Prostate gland (tissue), 2 donors: ENCODE data around the gene KLHL29. TPM values are rescaled to one million over a fixed set of nuclear protein-coding genes. Genes with fewer than 3 reads are reported as not detected.

ENCODE experiments used
- DNase-seq: peaks from one replicate; pipeline ENCODE4 v3.0.0-alpha.2; 2019; ENCODE audit warnings: low spot score
- H3K27ac ChIP-seq, 2 donors: fragments of 200-600 bp; sonication (generic); 2 replicates each; pipeline ENCODE4 v1.5.1; 2017 to 2019
- H3K27me3 ChIP-seq: fragments of 200-600 bp; sonication (generic); replicated peaks from 2 replicates; pipeline ENCODE4 v1.5.1; 2019; ENCODE audit not compliant: insufficient read depth
- H3K36me3 ChIP-seq, 2 donors: fragments of 200-600 bp; sonication (generic); 1 replicate in 1 of 2; 2 replicates in 1 of 2; pipeline versions ENCODE4 v1.5.1 to v1.8.1; 2017 to 2019
- H3K4me1 ChIP-seq: fragments of 200-600 bp; sonication (generic); replicated peaks from 2 replicates; pipeline ENCODE4 v1.5.1; 2019
- H3K4me3 ChIP-seq, 2 donors: fragments of 200-600 bp; sonication (generic); 2 replicates each; pipeline ENCODE4 v1.5.1; 2017 to 2019
- H3K9me3 ChIP-seq: fragments of 200-600 bp; sonication (generic); 2 replicates; pipeline ENCODE4 v1.5.1; 2017
- POLR2A ChIP-seq: fragments of 450-650 bp; IDR thresholded peaks from one replicate; pipeline ENCODE4 v1.6.1; 2016; ENCODE audit warnings: antibody characterized with exemption, mild to moderate bottlenecking
- POLR2AphosphoS5 ChIP-seq: sonication (generic); formaldehyde crosslinking; IDR thresholded peaks from one replicate; pipeline ENCODE4 v1.6.1; 2017; ENCODE audit warnings: antibody characterized with exemption
- WGBS: methylation state at CpG from one replicate; pipeline ENCODE4 v1.1.5; 2018; 5-methylcytosine and 5-hydroxymethylcytosine counted together
- intact Hi-C: fragments of 100-400 bp; cut with DNase I; formaldehyde crosslinking; loops from one replicate; pipeline ENCODE4 v1.14.2; 2022
- total RNA-seq, 2 donors: library from RNA; depleted of rRNA; stranded (reverse); fragments of >200 nt; gene quantifications; one replicate each; pipeline ENCODE4 v1.1.0, GENCODE V29; 2016
- TF ChIP-seq, protein P1 (sequence below), 4 experiments: fragments of 200-600 bp in 2 of 4; fragments of 450-650 bp in 2 of 4; sonication (generic) in 2 of 4; IDR thresholded peaks; 1 replicate in 3 of 4; 2 replicates in 1 of 4; pipeline ENCODE4 v1.5.1; 2016 to 2019; ENCODE audit warnings: antibody characterized with exemption in 4 of 4, mild to moderate bottlenecking in 2 of 4, moderate library complexity in 2 of 4

Gene KLHL29
- total RNA-seq, 2 donors from 2014 or later: 23.3 to 24.8 TPM

DNA sequence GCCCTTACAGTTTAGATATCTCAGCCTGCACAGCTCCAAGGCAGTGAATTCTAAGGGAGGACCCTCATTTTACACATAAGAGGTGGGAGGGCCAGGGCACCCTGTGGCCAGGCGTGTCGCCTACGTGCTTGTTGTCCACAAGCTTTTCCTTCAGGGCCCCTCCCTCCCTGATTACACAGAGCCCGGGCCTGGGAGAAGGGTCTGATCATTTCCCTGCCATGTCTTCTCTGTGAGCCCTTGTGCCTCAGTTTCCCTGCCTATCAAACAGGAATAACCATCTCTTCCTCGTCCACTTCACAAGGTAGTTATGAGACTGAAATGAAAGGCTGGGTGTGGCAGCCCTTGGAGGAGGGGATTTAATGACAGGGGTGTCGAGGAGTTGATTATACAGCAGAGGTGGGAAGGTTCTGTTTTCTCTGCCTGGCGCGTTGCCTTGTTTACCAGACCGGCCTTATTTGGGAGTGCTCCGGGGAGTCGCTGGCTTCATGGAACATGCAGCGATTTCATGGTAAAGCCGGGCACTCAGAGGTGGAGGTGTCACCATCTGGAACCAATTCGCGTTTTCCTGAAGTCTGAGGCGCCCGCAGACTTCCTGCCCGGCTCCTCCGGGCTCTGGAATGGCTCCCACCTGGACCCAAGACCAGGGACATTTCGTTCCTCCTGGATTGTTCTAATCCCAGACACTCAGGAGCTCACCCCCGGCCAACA is 208.9 kb downstream of the KLHL29 start:
- WGBS: 24% methylated on average over 21 of the region's 21 CpGs
- H3K27me3 ChIP-seq: no peaks in the 10 kb centered on the region
- TF ChIP-seq, protein P1, sequence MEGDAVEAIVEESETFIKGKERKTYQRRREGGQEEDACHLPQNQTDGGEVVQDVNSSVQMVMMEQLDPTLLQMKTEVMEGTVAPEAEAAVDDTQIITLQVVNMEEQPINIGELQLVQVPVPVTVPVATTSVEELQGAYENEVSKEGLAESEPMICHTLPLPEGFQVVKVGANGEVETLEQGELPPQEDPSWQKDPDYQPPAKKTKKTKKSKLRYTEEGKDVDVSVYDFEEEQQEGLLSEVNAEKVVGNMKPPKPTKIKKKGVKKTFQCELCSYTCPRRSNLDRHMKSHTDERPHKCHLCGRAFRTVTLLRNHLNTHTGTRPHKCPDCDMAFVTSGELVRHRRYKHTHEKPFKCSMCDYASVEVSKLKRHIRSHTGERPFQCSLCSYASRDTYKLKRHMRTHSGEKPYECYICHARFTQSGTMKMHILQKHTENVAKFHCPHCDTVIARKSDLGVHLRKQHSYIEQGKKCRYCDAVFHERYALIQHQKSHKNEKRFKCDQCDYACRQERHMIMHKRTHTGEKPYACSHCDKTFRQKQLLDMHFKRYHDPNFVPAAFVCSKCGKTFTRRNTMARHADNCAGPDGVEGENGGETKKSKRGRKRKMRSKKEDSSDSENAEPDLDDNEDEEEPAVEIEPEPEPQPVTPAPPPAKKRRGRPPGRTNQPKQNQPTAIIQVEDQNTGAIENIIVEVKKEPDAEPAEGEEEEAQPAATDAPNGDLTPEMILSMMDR (IDR thresholded peaks at IDR 0.05): no peak
- TF ChIP-seq POLR2AphosphoS5: peak; percentile 52
- H3K4me3 ChIP-seq: no peak overlapping the region
- intact Hi-C loops: no loop called here
- H3K27ac ChIP-seq: peak overlapping the region; percentile 76 to 77
- H3K9me3 ChIP-seq: no peaks in the 10 kb centered on the region
- peaks cover 10% of the 10 kb centered on the region for H3K4me1 ChIP-seq
- peak; percentile 32 for DNase-seq
- H3K36me3 ChIP-seq: no peaks in the 10 kb centered on the region

DNA sequence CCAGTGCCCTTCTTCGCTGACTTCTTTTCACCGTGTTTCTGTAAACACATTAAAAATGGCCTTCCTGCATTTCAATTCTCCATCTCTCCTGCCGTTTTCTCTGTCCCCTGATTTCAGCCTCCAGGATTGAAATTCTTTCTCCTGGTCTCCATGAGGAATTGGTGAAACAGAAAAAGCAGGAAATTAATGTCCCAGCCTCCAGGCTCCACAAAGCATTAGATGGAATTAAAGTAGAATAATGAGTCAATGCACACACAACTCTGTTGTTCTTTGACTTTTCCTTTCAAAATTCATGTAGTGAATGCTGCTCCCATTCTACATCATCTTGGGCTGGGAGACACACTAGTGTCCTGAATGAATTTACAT is 209.5 kb downstream of the KLHL29 start:
- H3K9me3 ChIP-seq: no peaks in the 10 kb centered on the region
- no peaks in the 10 kb centered on the region for H3K27me3 ChIP-seq
- H3K4me1 ChIP-seq: peaks cover 10% of the 10 kb centered on the region
- no peak for TF ChIP-seq POLR2A
- TF ChIP-seq, protein P1 (IDR thresholded peaks at IDR 0.05): no peak
- TF ChIP-seq POLR2AphosphoS5: no peak
- 10% methylated on average over 3 of the region's 3 CpGs for WGBS
- intact Hi-C loops: no loop called here
- H3K27ac ChIP-seq: peak overlapping the region; percentile 76 to 77
- H3K4me3 ChIP-seq: no peak overlapping the region
- H3K36me3 ChIP-seq: no peaks in the 10 kb centered on the region
- DNase-seq: no peak

DNA sequence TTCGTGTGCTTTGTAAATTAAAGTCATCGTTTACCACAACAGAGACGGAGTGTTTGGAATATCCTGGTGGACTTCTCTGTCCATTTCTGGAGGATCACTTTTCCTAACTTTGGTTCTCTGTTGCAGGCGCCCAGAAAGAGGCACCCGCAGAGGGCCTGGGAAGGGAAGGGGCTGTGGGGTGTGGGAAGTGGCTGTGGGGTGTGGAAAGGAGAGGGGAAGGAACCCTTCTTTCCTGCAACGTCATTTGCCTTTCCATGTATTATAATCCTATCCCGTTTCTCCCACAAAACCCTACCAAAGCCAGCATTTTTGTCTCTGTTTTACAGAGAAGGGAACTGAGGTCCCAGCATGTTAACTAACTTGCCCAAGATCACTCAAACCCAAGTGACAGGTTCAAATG is 210.0 kb downstream of the KLHL29 start:
- TF ChIP-seq POLR2A: no peak
- no peak for TF ChIP-seq POLR2AphosphoS5
- TF ChIP-seq, protein P1 (IDR thresholded peaks at IDR 0.05): no peak
- peaks cover 10% of the 10 kb centered on the region for H3K4me1 ChIP-seq
- H3K27ac ChIP-seq: peak overlapping the region; percentile 76 to 77
- 89% methylated on average over 7 of the region's 7 CpGs for WGBS
- intact Hi-C loops: no loop called here
- H3K36me3 ChIP-seq: no peaks in the 10 kb centered on the region
- no peak for DNase-seq
- no peaks in the 10 kb centered on the region for H3K9me3 ChIP-seq
- H3K4me3 ChIP-seq: no peak overlapping the region
- H3K27me3 ChIP-seq: no peaks in the 10 kb centered on the region

DNA sequence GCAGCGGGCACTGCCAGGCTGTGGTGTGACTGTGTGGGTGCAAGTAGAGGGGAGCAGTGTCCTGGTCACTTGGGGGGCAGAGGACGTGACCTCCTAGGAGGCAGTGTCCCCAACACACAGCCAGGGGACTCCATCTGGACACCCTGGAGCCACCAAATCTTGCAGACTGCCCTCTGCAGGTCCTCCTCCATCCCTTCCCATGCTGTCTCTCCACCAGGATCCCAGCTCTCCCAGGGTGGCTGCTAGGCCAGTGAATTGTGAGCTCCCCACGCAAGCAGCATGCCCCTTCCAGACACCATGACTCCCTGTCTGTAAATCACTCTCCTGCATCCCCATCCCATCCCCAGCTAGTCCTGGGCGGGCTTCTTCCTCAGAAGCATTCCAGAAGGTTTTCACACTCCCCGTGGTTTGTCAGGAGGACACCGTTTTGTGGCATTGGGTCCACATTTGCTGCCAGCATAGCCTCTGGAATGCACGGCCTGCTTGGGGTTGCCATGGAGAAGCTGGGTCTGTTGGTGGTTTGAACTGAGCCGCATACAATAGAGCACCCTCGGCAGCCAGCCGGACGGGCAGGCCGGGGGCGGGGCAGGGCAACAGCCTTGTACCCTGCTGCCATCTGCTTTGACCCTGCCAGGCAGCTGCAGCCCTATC is 210.7 kb downstream of the KLHL29 start:
- H3K9me3 ChIP-seq: no peaks in the 10 kb centered on the region
- no peak overlapping the region for H3K4me3 ChIP-seq
- peak; percentile 30 for DNase-seq
- intact Hi-C loops: no loop called here
- peak overlapping the region; percentile 76 to 77 for H3K27ac ChIP-seq
- TF ChIP-seq POLR2A (no peak), POLR2AphosphoS5 (no peak)
- TF ChIP-seq, protein P1 (IDR thresholded peaks at IDR 0.05): no peak
- H3K4me1 ChIP-seq: peaks cover 10% of the 10 kb centered on the region
- H3K27me3 ChIP-seq: no peaks in the 10 kb centered on the region
- no peaks in the 10 kb centered on the region for H3K36me3 ChIP-seq
- WGBS: 39% methylated on average over 13 of the region's 13 CpGs
